22Rv1 (cell line): ENCODE results near the gene PPM1B.

Experiments
- CTCF ChIP-seq: fragments of 450-650 bp; IDR thresholded peaks from 2 replicates; pipeline ENCODE4 v1.5.1; 2017; ENCODE audit warnings: mild to moderate bottlenecking
- ZFX ChIP-seq: fragments of 450-650 bp; IDR thresholded peaks from 2 replicates; pipeline ENCODE4 v1.6.1; 2017; ENCODE audit warnings: antibody characterized with exemption, borderline replicate concordance

GRCh38 chr2:44164617-44165016 is 4.1 kb upstream of the PPM1B start:
- TF ChIP-seq CTCF (no peak), ZFX (no peak)
